ENCODE measurements around the gene WDR88. TPM values are rescaled to one million over a fixed set of nuclear protein-coding genes. Genes with fewer than 3 reads are reported as not detected.

The WDR88 gene
- total and polyA plus RNA-seq, 2 of the 13 experiments (the other 11 are each of a cell fraction or from before 2014, with no cell fraction given) = not detected

DNA sequence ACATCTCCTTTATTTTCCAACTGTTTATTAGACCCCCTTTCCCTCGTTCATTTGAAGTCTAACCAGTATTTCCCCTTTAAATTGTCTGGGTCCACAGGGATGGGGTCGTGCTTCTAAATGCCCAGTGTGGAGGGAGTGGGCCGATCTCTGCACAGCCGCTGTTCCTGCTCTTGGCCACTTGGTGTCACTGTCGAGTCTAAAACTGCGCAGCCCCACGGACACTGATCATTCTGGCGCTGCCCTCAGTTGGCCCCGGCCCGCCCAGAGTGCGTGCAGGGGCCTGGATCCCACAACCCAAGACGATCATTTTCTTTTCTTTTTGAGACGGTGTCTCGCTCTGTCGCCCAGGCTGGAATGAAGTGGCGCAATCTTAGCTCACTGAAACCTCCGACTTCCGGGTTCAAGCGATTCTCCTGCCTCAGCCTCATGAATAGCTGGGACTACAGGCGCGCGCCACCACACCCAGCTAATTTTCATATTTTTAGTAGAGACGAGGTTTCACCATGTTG, 12.0 kb downstream of the WDR88 start (continued):
- TF ChIP-seq SCMH1 (CRISPR knock-in tag; IDR thresholded peaks at IDR 0.05; ENCODE audit: borderline replicate concordance) (no peak), ZNF563 (CRISPR knock-in tag; IDR thresholded peaks at IDR 0.05) (0 out of 2 replicates have a peak, but pooled peaks have one; percentile 34), ZBTB7B (CRISPR knock-in tag; IDR thresholded peaks at IDR 0.05) (no peak), ZNF790 (CRISPR knock-in tag; IDR thresholded peaks at IDR 0.05; ENCODE audit: borderline replicate concordance) (0 out of 2 replicates have a peak, but pooled peaks have one; percentile 42), POLR2AphosphoS2 (IDR thresholded peaks at IDR 0.05; ENCODE audit: low read depth, low read length) (no peak), EEA1 (CRISPR knock-in tag; IDR thresholded peaks at IDR 0.05; ENCODE audit: borderline replicate concordance) (0 out of 2 replicates have a peak, but pooled peaks have one; percentile 62), ZNF629 (CRISPR knock-in tag; conservative IDR thresholded peaks at IDR 0.05) (no peak), ZNF607 (CRISPR knock-in tag; IDR thresholded peaks at IDR 0.05; ENCODE audit: borderline replicate concordance) (0 out of 2 replicates have a peak, but pooled peaks have one; percentile 32), POLR2A (IDR thresholded peaks at IDR 0.05; ENCODE audit: insufficient read depth in 1 of 2, low read depth in 2 of 2, low read length in 2 of 2) (no peak), ZNF878 (CRISPR knock-in tag; IDR thresholded peaks at IDR 0.05) (no peak), TOPORS (CRISPR knock-in tag; IDR thresholded peaks at IDR 0.05) (no peak), KDM2A (CRISPR knock-in tag; IDR thresholded peaks at IDR 0.05; ENCODE audit: borderline replicate concordance, low read depth) (peak; percentile 62; the same call in 1 of the 2 replicates), HNRNPLL (IDR thresholded peaks at IDR 0.05; ENCODE audit: low read depth, low read length, poor library complexity, severe bottlenecking) (peak; percentile 59), SSRP1 (CRISPR knock-in tag; IDR thresholded peaks at IDR 0.05) (0 out of 2 replicates have a peak, but pooled peaks have one; percentile 61), TEAD3 (CRISPR knock-in tag; optimal IDR thresholded peaks at IDR 0.05; ENCODE audit: borderline replicate concordance) (peak; percentile 65), TGIF2 (CRISPR knock-in tag; IDR thresholded peaks at IDR 0.05) (no peak), NR2F6 (IDR thresholded peaks at IDR 0.05) (no peak), NR2F6 (CRISPR knock-in tag; IDR thresholded peaks at IDR 0.05) (0 out of 2 replicates have a peak, but pooled peaks have one; percentile 18), NFKB2 (CRISPR knock-in tag; IDR thresholded peaks at IDR 0.05; ENCODE audit: borderline replicate concordance) (peak; percentile 53; the same call in 1 of the 2 replicates)
- TF ChIP-seq, protein P1, sequence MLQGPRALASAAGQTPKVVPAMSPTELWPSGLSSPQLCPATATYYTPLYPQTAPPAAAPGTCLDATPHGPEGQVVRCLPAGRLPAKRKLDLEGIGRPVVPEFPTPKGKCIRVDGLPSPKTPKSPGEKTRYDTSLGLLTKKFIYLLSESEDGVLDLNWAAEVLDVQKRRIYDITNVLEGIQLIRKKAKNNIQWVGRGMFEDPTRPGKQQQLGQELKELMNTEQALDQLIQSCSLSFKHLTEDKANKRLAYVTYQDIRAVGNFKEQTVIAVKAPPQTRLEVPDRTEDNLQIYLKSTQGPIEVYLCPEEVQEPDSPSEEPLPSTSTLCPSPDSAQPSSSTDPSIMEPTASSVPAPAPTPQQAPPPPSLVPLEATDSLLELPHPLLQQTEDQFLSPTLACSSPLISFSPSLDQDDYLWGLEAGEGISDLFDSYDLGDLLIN (CRISPR knock-in tag; IDR thresholded peaks at IDR 0.05; ENCODE audit: borderline replicate concordance) = no peak
- TF ChIP-seq, protein P2, sequence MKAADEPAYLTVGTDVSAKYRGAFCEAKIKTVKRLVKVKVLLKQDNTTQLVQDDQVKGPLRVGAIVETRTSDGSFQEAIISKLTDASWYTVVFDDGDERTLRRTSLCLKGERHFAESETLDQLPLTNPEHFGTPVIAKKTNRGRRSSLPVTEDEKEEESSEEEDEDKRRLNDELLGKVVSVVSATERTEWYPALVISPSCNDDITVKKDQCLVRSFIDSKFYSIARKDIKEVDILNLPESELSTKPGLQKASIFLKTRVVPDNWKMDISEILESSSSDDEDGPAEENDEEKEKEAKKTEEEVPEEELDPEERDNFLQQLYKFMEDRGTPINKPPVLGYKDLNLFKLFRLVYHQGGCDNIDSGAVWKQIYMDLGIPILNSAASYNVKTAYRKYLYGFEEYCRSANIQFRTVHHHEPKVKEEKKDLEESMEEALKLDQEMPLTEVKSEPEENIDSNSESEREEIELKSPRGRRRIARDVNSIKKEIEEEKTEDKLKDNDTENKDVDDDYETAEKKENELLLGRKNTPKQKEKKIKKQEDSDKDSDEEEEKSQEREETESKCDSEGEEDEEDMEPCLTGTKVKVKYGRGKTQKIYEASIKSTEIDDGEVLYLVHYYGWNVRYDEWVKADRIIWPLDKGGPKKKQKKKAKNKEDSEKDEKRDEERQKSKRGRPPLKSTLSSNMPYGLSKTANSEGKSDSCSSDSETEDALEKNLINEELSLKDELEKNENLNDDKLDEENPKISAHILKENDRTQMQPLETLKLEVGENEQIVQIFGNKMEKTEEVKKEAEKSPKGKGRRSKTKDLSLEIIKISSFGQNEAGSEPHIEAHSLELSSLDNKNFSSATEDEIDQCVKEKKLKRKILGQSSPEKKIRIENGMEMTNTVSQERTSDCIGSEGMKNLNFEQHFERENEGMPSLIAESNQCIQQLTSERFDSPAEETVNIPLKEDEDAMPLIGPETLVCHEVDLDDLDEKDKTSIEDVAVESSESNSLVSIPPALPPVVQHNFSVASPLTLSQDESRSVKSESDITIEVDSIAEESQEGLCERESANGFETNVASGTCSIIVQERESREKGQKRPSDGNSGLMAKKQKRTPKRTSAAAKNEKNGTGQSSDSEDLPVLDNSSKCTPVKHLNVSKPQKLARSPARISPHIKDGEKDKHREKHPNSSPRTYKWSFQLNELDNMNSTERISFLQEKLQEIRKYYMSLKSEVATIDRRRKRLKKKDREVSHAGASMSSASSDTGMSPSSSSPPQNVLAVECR (CRISPR knock-in tag; IDR thresholded peaks at IDR 0.05; ENCODE audit: borderline replicate concordance) = peak; percentile 41; the same call in 1 of the 2 replicates
- TF ChIP-seq, protein P3, sequence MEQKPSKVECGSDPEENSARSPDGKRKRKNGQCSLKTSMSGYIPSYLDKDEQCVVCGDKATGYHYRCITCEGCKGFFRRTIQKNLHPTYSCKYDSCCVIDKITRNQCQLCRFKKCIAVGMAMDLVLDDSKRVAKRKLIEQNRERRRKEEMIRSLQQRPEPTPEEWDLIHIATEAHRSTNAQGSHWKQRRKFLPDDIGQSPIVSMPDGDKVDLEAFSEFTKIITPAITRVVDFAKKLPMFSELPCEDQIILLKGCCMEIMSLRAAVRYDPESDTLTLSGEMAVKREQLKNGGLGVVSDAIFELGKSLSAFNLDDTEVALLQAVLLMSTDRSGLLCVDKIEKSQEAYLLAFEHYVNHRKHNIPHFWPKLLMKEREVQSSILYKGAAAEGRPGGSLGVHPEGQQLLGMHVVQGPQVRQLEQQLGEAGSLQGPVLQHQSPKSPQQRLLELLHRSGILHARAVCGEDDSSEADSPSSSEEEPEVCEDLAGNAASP (CRISPR knock-in tag; IDR thresholded peaks at IDR 0.05; ENCODE audit: borderline replicate concordance) = peak; percentile 84; the same call in 1 of the 2 replicates
- TF ChIP-seq, protein P4, sequence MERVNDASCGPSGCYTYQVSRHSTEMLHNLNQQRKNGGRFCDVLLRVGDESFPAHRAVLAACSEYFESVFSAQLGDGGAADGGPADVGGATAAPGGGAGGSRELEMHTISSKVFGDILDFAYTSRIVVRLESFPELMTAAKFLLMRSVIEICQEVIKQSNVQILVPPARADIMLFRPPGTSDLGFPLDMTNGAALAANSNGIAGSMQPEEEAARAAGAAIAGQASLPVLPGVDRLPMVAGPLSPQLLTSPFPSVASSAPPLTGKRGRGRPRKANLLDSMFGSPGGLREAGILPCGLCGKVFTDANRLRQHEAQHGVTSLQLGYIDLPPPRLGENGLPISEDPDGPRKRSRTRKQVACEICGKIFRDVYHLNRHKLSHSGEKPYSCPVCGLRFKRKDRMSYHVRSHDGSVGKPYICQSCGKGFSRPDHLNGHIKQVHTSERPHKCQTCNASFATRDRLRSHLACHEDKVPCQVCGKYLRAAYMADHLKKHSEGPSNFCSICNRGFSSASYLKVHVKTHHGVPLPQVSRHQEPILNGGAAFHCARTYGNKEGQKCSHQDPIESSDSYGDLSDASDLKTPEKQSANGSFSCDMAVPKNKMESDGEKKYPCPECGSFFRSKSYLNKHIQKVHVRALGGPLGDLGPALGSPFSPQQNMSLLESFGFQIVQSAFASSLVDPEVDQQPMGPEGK (CRISPR knock-in tag; IDR thresholded peaks at IDR 0.05) = peak; percentile 45; the same call in 1 of the 2 replicates
